Cardiac muscle cell (in vitro differentiated cells and primary cell): ENCODE data around the gene MCTS1. TPM values are rescaled to one million over a fixed set of nuclear protein-coding genes. Genes with fewer than 3 reads are reported as not detected.
"Not testable (repeated sequence)": the region's sequence is repeated elsewhere in the genome, so short reads cannot be mapped to it uniquely, and the experiment has no call there.

ENCODE experiments used
- DNase-seq, 2 donors: peaks; one replicate each; pipeline versions ENCODE4 v3.0.0 to v3.0.0-alpha.2; 2010 to 2017; ENCODE audit warnings: low read depth in 1 of 2, low spot score in 1 of 2
- H3K27ac ChIP-seq: fragments of 200-600 bp; sonication (generic); 2 replicates; pipeline ENCODE4 v1.5.1; 2016
- H3K27me3 ChIP-seq: fragments of 200-600 bp; sonication (generic); 2 replicates; pipeline ENCODE4 v1.6.0; 2016; ENCODE audit warnings: control low read depth
- H3K36me3 ChIP-seq: fragments of 200-600 bp; sonication (generic); 2 replicates; pipeline ENCODE4 v1.5.1; 2016; ENCODE audit warnings: control low read depth
- H3K4me1 ChIP-seq: fragments of 200-600 bp; sonication (generic); 2 replicates; pipeline ENCODE4 v1.8.1; 2017; ENCODE audit warnings: low read depth, mild to moderate bottlenecking, mixed run types
- H3K4me3 ChIP-seq: fragments of 200-600 bp; sonication (generic); 2 replicates; pipeline ENCODE4 v1.5.1; 2016; ENCODE audit warnings: mild to moderate bottlenecking
- H3K9me3 ChIP-seq: fragments of 200-600 bp; sonication (generic); 2 replicates; pipeline ENCODE4 v1.5.1; 2017; ENCODE audit warnings: low read depth, mild to moderate bottlenecking, control low read depth
- CTCF ChIP-seq: IDR thresholded peaks from 2 replicates; pipeline ENCODE4 v1.5.1; 2012; ENCODE audit warnings: low read depth, mild to moderate bottlenecking, low read length
- polyA plus RNA-seq: library from polyadenylated mRNA; unstranded; fragments of >200 nt; fragmentation: Nextera tagmentation; extraction: Ambion mirVana; gene quantifications from 2 replicates; pipeline ENCODE4 v1.2.1, GENCODE V29; 2016
- total RNA-seq: library from RNA; depleted of rRNA; stranded (reverse); fragments of >200 nt; gene quantifications from 2 replicates; pipeline ENCODE4 v1.2.3, GENCODE V29; 2016

The MCTS1 gene
- total and polyA plus RNA-seq, 2 experiments from 2014 or later: 13.9 to 82.9 TPM

- DNase-seq: no peak
- no peak overlapping the region for H3K4me3 ChIP-seq
- H3K27me3 ChIP-seq: no peaks in the 10 kb centered on the region
- H3K4me1 ChIP-seq: no peaks in the 10 kb centered on the region
- TF ChIP-seq CTCF: no peak
- no peaks in the 10 kb centered on the region for H3K9me3 ChIP-seq
- no peaks in the 10 kb centered on the region for H3K36me3 ChIP-seq
- H3K27ac ChIP-seq: no peak overlapping the region
These were observed 35.3 kb upstream of the MCTS1 start for GRCh38 chrX:120568609-120569008.

- Histone ChIP-seq H3K4me3 (no peak overlapping the region), H3K27me3 (no peaks in the 10 kb centered on the region), H3K9me3 (no peaks in the 10 kb centered on the region), H3K4me1 (no peaks in the 10 kb centered on the region), H3K27ac (no peak overlapping the region), H3K36me3 (no peaks in the 10 kb centered on the region)
- TF ChIP-seq CTCF: no peak
- DNase-seq: no peak
These were observed 33.8 kb upstream of the MCTS1 start for GRCh38 chrX:120570011-120570600.

- H3K36me3 ChIP-seq, H3K4me1 ChIP-seq, H3K27me3 ChIP-seq, H3K27ac ChIP-seq, H3K4me3 ChIP-seq, DNase-seq, H3K9me3 ChIP-seq: not testable (repeated sequence)
These were observed 30.1 kb upstream of the MCTS1 start for GRCh38 chrX:120573806-120574205.

GRCh38 chrX:120575379-120576114, 28.4 kb upstream of the MCTS1 start:
- no peak overlapping the region for H3K27ac ChIP-seq

GRCh38 chrX:120585702-120586101, 18.2 kb upstream of the MCTS1 start:
- no peak overlapping the region for H3K27ac ChIP-seq
- H3K4me1 ChIP-seq: no peaks in the 10 kb centered on the region
- H3K36me3 ChIP-seq: no peaks in the 10 kb centered on the region
- no peak overlapping the region for H3K4me3 ChIP-seq
- no peak for TF ChIP-seq CTCF
- H3K9me3 ChIP-seq: no peaks in the 10 kb centered on the region
- DNase-seq: no peak
- no peaks in the 10 kb centered on the region for H3K27me3 ChIP-seq

More at GRCh38 chrX:120575379-120576114, 28.4 kb upstream of the MCTS1 start:
- no peaks in the 10 kb centered on the region for H3K36me3 ChIP-seq
- H3K27me3 ChIP-seq: no peaks in the 10 kb centered on the region
- no peaks in the 10 kb centered on the region for H3K4me1 ChIP-seq
- H3K4me3 ChIP-seq: no peak overlapping the region
- no peaks in the 10 kb centered on the region for H3K9me3 ChIP-seq
- DNase-seq: no peak
- no peak for TF ChIP-seq CTCF

- H3K27ac ChIP-seq: peak overlapping the region; percentile 83
- no peak for TF ChIP-seq CTCF
- peak overlapping the region; percentile 61 for H3K4me3 ChIP-seq
- DNase-seq: peak; percentile 1 to 72
- H3K9me3 ChIP-seq: no peaks in the 10 kb centered on the region
- no peaks in the 10 kb centered on the region for H3K27me3 ChIP-seq
- H3K36me3 ChIP-seq: peaks cover 4% of the 10 kb centered on the region
- H3K4me1 ChIP-seq: no peaks in the 10 kb centered on the region
These were observed 471 bp downstream of the MCTS1 start for GRCh38 chrX:120604361-120604782.
